Tongue (tissue), 2 donors: ENCODE measurements around the gene GAMT. TPM values are rescaled to one million over a fixed set of nuclear protein-coding genes. Genes with fewer than 3 reads are reported as not detected.
"Not testable (repeated sequence)": the region's sequence is repeated elsewhere in the genome, so short reads cannot be mapped to it uniquely, and the experiment has no call there.

Experiments
- DNase-seq: peaks from one replicate; pipeline ENCODE4 v3.0.0-alpha.2; 2015
- total RNA-seq: library from RNA; depleted of rRNA; stranded (reverse); fragments of >200 nt; gene quantifications from one replicate; pipeline ENCODE4 v1.2.3, GENCODE V29; 2014

Gene GAMT
- 102 TPM for total RNA-seq

DNA sequence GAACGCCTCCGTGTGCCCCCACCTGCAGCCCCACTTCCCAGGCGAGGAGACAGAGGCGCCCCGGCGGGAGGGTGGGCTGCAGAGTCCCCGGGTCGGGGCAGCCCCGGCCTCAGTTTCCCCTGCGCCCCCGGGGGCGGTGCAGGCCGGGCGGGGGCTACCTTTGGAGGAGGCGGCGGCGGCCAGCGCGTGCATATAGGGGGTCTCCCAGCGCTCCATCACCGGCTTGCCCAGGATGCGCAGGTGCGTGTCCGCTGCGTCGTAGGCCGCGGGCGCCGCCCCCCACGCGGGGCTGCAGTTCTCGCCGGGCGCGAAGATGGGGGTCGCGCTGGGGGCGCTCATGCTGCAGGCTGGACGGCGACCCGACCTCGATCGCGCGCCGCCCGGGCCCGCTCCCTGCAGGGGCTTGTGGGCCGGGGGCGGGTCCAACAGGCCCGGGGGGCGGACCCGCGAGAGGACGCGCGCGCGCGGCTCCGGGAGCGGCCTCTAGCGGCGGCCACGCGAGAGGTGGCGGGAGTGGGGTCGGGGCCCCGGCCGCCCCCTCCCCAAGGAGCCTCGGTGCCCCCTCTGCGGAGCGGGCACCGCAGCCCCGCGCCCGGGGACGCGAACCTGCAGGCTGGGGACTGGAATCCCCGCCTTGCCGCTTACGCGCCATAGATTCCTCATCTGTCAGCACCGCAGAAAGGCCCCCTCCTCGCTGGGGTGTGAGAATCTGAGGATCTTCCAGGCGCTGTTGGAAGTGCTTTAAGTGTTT lies at the start of gene GAMT:
TSS of gene GAMT (minus strand) at position 405 of the 751 bp plus-strand sequence. CDS start at position 339, 66 bp downstream.
- peak; percentile 80 for DNase-seq

DNA sequence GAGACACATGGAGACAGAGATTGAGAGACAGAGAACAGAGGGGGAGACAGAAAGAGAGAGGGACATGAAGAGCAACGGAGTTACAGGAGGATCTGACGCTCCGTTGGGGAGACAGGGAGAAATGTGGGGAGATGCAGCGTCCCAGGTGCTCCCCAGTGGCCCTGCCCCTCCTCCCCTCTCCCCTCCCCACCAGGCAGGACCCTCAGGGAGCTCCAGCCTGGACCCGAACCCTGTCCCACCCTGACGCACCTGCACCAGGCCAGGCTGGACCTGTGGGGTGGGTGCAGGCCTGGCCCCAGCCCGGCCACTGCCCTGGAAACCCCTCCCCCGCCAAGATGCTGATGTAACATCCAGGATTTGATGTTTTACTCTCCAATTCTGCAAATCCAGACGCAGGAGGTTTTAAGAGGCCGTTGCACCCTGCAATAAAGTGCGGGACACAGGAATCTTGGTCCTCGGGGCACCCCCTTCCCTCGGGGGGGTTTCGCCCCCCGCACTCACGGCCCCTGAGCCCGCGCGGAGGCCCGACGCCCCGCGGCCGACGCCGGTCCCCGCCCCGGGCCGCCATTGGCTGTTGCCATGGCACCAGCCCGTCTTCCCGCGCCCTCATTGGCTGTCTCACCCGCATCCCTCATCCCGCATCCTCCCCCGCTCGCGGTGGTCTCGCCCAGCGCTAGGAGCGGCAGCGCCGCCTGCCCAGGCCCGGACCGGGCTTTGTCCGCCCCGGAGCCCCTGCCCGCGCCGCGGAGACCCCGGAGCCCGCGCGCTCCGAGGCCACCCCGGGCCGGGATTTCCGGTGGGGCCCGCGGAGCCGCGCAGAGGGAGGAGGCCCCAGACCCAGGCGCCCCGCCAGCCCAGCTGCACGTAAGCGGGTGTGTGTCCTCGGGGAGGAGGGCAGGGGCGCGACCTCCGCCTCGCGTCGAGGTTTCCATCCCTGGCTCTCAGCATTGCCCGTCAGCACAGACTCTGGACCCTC lies 48.4 kb upstream of the GAMT start, which contains the start of gene APC2:
TSS of gene APC2 (plus strand) at position 655 of the 976 bp plus-strand sequence. CDS start 2,881 bp downstream, outside the sequence.
- DNase-seq: peak; percentile 55

DNA sequence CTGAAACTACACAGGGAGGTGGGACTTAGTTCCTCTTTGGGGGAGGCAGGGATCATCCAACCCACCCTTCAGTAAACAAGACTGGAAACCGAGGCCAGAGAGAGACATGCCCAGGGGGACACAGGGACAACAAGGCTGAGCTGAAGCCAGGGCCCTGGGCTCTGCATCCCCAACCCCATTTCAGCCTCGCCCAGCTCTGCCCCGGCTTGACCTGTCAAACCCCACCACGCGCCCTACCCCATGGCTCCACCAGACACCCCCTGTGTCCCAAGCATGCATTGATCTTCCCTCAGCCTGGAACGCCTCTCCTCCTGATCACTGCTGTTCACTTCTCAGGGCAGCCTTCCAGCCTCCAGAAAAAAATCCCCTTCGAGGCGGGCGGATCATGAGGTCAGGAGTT lies 46.6 kb upstream of the GAMT start:
- DNase-seq: no peak

DNA sequence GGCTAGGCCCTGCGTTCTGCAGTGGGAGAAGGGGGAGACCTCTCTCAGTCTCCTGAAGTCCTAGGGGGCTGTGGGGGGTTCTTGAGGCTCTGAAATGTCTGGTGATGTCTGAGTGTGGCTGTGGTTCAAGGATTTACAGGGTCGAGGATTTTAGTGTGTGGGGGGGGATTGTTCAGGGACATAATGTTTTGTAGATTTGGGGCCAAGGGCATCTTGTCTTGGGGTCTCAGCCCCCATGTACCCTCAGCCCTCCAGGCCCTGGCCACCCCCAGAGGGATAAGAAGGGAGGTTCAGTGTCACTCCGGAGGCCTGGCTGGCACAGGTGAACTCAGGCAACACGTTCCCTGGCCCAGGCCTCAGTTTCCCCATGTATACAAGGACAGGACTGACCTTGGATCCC lies 46.2 kb upstream of the GAMT start:
- DNase-seq: no peak

DNA sequence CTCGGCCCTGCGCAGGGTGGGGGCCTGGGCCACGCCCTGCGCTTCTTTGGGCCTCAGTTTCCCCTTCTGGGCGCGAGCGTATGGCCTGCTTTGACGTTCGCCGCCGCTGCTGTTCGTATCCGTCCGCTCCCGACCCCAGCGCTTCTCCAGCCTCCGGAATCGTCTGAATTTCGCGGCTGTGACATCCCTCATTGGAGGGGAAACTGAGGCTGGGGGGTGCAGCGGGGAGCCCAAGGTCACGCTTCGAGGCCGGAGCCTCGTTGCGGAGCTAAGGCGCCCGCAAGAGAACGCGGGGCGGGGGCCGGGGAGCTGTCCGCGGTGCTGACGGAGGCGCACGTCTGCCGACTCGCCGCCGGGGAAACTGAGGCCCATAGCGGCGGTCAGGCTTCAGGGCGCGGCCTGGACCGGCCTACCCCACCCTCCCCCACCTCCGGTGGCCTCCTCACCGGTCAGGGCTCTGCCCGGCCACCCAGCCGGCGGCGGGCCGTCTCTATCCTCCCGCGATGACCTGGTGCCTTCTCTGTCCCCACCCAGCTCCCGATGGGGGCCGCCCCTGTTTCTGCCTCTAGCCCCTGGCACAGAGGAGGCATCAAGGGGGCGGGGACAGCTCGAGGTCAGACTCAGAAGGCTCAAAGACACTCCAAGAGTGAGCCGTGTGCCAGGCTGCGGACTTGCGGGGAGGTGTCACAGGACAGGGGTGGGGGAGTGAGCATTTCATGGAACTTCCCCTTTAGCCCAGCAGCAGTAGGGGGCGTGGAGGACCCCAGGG lies 45.6 kb upstream of the GAMT start:
- no peak for DNase-seq

GRCh38 chr19:1445932-1446712 lies 44.8 kb upstream of the GAMT start:
- peak; percentile 58 for DNase-seq

GRCh38 chr19:1445185-1445931 lies 44.0 kb upstream of the GAMT start:
- DNase-seq: peak; percentile 73

GRCh38 chr19:1441677-1442438 lies 40.5 kb upstream of the GAMT start:
- DNase-seq: no peak

DNA sequence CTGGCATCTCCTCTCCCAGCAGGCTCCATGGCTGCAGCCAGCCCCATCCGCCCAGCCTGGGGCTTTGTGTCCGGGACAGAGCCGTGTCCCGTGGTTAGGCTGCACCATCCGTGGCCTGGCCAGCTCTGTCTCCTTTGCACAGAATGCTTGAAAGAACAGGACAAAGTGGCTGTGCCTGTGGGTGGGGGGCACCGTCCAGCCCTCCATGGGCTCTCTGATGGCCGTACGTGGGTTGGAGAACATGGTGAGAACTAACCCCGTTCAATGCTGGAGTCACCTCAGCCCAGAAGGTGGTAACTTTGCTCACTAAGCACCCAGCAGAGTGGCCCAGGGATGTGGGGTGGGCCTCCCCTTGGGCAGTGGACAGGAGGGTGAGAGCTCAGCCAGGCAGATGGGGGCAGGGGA lies 39.7 kb upstream of the GAMT start:
- no peak for DNase-seq

- no peak for DNase-seq
These were observed 39.1 kb upstream of the GAMT start for GRCh38 chr19:1440418-1440801.

DNA sequence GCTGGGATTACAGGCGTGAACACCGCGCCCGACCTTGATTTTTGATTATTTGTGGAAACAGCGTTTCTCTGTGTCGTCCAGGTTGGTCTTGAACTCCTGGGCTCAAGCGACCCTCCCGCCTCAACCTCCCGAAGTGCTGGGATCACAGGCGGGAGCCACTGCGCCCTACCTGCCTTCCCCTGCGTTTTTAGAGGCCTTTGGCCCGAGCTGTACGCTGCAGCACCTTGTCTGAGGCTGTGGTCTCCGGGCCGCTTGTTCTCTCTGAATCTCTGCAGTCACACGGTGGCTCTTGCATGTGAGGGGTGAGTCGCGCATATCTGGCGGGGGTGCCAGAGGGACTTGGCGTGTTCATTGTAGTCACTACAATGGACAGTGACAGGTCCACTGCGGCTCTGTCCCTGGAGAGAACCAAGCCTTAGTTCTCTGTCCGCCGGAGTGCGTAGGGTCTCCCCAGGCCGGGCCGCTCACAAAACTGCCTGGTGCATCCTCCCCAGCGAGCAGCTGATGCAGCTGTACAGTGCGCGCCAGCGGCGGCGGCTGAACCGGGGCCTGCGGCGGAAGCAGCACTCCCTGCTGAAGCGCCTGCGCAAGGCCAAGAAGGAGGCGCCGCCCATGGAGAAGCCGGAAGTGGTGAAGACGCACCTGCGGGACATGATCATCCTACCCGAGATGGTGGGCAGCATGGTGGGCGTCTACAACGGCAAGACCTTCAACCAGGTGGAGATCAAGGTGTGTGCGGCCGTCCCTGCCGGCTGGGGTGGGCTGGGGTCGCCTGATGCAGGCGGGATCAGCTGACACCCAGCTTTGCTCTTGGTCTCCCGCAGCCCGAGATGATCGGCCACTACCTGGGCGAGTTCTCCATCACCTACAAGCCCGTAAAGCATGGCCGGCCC lies 38.4 kb upstream of the GAMT start:
- not testable (repeated sequence) for DNase-seq

DNA sequence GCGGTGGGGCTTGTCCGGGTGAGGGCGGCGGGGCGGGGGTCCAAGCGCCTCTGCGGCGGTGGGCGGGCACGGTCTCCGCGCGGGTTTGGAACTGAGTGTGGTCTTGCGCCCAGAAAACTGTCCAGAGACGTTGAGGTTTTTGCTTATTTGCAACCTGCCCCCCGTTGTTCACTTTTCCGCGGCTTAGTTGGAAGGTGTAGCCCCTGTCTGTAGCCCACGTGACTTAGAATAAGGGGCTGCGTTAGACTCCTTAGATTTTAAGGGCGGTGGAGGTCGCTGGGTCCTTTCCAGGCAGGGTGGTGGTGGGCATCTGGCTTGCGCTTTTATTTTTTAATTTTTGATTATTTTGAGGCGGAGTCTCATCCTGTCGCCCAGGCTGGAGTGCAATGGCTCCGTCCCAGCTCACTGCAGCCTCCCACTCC lies 37.6 kb upstream of the GAMT start:
- no peak for DNase-seq

- DNase-seq: peak; percentile 98
These were observed 36.9 kb upstream of the GAMT start, which contains the start of gene RPS15 for GRCh38 chr19:1438035-1438932. Gene RPS15, plus strand, starts transcription at chr19:1438396. Its CDS starts 30 bp downstream, at chr19:1438426.

DNA sequence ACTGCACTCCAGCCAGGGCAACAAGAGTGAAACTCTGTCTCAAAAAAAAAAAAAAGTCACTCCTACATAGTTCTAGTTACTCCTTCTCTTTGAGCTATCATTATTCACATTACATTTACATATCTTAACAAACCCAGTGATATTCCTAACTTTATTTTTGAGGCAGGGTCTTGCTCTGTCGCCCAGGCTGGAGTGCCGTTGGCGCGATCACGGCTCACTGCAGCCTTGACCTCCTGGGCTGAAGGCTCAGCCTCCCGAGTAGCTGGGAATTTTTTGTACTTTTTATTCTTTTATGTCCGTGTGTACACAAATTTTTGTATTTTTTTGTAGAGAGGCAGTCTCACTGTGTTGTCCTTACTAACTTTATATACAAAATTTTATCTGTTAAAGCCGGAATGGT lies 36.3 kb upstream of the GAMT start:
- DNase-seq: no peak

- DNase-seq: no peak
These were observed 34.1 kb upstream of the GAMT start for GRCh38 chr19:1435378-1435989.

DNA sequence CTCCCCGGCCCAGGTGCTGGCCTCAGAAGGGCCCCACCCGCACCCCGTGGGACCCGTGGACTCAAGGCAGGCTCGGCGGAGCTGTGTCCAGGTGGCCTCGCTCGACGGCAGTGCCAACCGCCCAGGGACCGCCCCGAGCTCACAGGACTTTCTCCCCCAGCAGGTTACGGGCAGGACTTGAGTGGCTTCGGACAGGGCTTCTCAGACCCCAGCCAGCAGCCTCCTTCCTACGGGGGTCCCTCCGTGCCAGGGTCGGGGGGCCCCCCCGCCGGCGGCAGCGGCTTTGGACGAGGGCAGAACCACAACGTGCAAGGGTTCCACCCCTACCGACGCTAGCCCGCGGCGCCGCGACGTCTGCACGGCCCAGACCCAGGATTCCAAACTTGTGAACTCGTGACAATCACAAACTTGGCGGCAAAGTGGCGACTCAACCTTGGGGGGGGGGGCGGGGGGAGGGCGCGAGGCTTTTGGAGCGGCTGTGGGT lies 33.3 kb upstream of the GAMT start:
- DNase-seq: no peak

DNA sequence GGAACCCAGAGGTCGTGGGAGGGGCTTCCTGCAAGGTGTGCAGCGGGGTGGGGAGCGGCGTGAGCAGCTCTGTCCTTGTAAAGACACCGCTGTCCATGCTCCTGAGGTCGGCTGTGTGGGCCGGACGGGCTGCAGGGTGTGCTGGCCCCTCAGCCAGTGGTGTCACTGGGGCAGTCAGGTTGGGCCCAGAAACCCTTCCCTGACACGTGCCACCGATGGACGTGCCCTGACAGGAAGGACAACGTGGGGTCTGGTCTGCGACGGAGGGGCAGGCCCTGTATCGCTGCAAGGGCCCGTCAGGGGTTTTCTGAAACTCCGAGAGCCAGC lies 32.7 kb upstream of the GAMT start:
- DNase-seq: no peak
